ENCODE measurements around the gene CDHR4. TPM values are rescaled to one million over a fixed set of nuclear protein-coding genes. Genes with fewer than 3 reads are reported as not detected.

Gene CDHR4
- total RNA-seq, 2 experiments from 2014 or later: 0.32 TPM; not detected in 1

DNA sequence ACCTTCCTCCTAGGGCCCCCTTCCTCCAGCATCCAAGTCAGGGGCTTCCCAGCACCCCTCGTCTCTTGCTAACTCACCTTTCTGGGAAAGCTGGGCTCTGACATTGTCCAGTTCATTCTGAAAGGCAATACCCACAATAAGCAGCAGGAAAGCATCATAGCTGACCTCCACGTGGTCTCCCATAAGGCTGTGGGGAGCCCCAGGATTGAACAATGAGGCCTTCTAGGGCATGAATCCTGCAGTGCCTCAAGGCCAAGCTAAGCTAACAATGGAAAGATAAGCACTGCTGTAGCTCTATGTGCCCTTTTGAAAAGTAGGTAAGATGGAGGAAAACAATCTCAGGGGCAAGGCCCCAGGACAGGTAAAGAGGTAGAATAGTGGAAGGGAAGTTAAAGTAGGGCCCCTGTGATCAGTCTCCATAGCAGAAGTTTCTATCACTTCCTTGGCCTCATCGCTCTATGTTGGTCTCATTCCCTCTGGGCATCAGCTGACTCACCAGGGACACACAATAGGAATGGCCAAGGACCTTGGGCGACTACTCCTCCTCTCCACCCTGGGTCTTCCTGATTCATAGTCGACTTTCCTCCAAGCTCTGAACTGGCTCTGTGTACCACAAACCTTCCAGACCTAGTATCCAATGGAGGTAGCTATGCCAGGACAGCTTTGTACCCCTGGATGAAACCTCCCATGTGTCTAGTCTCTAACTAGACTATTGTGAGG is 45.0 kb upstream of the CDHR4 start:
- POLR2A ChIA-PET: interaction anchor here (1.3 to 1.5 kb wide), 2 partner anchors 11 to 42 kb away, joined by 3 to 4 read pairs; no protein-coding TSS in a partner anchor

DNA sequence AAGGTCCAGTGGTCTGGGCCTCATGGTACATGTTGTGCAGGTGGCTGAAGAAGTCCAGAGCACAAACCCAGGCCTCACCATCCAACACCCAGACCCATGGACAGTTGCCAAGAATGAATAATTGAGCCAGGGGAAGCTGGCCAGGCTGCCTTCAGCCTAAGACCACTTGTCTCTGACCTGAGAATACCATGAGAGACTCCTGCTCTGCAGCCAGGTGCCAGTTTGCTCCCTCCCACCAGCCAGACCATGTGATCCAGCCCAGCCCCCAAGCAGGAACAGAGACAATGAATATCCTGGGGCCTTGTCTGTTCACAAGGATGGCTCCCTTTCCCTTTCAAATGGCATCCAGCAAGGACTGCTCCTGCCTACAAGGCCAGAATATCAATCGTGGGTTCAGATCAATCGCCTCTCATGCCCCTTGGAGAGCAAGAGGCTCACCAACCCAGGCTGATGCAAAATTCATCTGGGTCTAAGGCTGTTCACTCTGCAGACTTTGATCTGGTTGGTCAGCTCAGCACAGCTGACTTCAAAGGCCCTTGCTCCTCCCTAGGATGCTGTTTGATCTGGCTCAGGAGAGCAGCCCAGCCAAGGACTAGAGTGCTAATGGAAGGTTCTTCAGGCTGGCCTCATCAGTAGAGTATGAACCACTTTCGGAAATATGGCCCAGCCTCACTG is 43.3 kb upstream of the CDHR4 start:
- no peak overlapping the region for H3K27ac ChIP-seq (ENCODE audit: low read depth, low read length, poor library complexity, severe bottlenecking)
- CTCF ChIA-PET (ENCODE audit: unreplicated experiment): no interaction called here
- H3K9me3 ChIP-seq (ENCODE audit: low read length): no peaks in the 10 kb centered on the region
- TF ChIP-seq EZH2phosphoT487 (IDR thresholded peaks at IDR 0.05; ENCODE audit: borderline replicate concordance, low read depth, low read length): no peak
- TF ChIP-seq, protein P1, sequence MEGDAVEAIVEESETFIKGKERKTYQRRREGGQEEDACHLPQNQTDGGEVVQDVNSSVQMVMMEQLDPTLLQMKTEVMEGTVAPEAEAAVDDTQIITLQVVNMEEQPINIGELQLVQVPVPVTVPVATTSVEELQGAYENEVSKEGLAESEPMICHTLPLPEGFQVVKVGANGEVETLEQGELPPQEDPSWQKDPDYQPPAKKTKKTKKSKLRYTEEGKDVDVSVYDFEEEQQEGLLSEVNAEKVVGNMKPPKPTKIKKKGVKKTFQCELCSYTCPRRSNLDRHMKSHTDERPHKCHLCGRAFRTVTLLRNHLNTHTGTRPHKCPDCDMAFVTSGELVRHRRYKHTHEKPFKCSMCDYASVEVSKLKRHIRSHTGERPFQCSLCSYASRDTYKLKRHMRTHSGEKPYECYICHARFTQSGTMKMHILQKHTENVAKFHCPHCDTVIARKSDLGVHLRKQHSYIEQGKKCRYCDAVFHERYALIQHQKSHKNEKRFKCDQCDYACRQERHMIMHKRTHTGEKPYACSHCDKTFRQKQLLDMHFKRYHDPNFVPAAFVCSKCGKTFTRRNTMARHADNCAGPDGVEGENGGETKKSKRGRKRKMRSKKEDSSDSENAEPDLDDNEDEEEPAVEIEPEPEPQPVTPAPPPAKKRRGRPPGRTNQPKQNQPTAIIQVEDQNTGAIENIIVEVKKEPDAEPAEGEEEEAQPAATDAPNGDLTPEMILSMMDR (conservative IDR thresholded peaks at IDR 0.05; ENCODE audit: low read length): no peak
- BruUV-seq (replicated peaks): no TSS peak
- H3K4me2 ChIP-seq (ENCODE audit: low read length): no peak overlapping the region
- DNase-seq (ENCODE audit: low spot score): no peak
- intact Hi-C loops (cut with micrococcal nuclease; ENCODE audit: unreplicated experiment): no loop called here
- POLR2A ChIA-PET: no interaction called here
- H3K9me2 ChIP-seq (ENCODE audit: insufficient read depth, low read length): no peaks in the 10 kb centered on the region
- no peaks in the 10 kb centered on the region for H4K20me1 ChIP-seq (ENCODE audit: insufficient read depth, low read length)
- no peaks in the 10 kb centered on the region for H3K79me2 ChIP-seq (ENCODE audit: insufficient read depth, low read depth, low read length)
- H3K4me3 ChIP-seq (ENCODE audit: low read depth, low read length, poor library complexity, severe bottlenecking): no peak overlapping the region
- peaks cover 84% of the 10 kb centered on the region for H3K36me3 ChIP-seq (ENCODE audit: insufficient read depth, low read length)
- H3K4me1 ChIP-seq (ENCODE audit: insufficient read depth, low read length, poor library complexity, severe bottlenecking): peaks cover 3% of the 10 kb centered on the region
- no peak overlapping the region for H2AFZ ChIP-seq (ENCODE audit: low read length)

More for the DNA sequence above, 45.0 kb upstream of the CDHR4 start:
- Histone ChIP-seq H3K9me3 (ENCODE audit: low read length) (no peaks in the 10 kb centered on the region), H2AFZ (ENCODE audit: low read length) (no peak overlapping the region), H3K4me2 (ENCODE audit: low read length) (no peak overlapping the region), H3K4me3 (ENCODE audit: low read depth, low read length, poor library complexity, severe bottlenecking) (no peak overlapping the region), H3K4me1 (ENCODE audit: insufficient read depth, low read length, poor library complexity, severe bottlenecking) (peaks cover 3% of the 10 kb centered on the region), H3K79me2 (ENCODE audit: insufficient read depth, low read depth, low read length) (peaks cover 4% of the 10 kb centered on the region; the same call in 1 of the 2 replicates), H3K27ac (ENCODE audit: low read depth, low read length, poor library complexity, severe bottlenecking) (no peak overlapping the region), H3K9me2 (ENCODE audit: insufficient read depth, low read length) (no peaks in the 10 kb centered on the region), H4K20me1 (ENCODE audit: insufficient read depth, low read length) (no peaks in the 10 kb centered on the region), H3K36me3 (ENCODE audit: insufficient read depth, low read length) (peaks cover 79% of the 10 kb centered on the region)
- CTCF ChIA-PET (ENCODE audit: unreplicated experiment): interaction anchor here (1.1 kb wide), 1 partner anchor 41 kb away, joined by 3 read pairs; no protein-coding TSS in a partner anchor
- BruUV-seq (replicated peaks): no TSS peak
- TF ChIP-seq, protein P1 (conservative IDR thresholded peaks at IDR 0.05; ENCODE audit: low read length): no peak
- TF ChIP-seq EZH2phosphoT487 (IDR thresholded peaks at IDR 0.05; ENCODE audit: borderline replicate concordance, low read depth, low read length): no peak
- intact Hi-C loops (cut with micrococcal nuclease; ENCODE audit: unreplicated experiment): no loop called here
- no peak for DNase-seq (ENCODE audit: low spot score)

Measured in OCI-LY7 (cell line).